ENCODE measurements around the gene ACP7. TPM values are rescaled to one million over a fixed set of nuclear protein-coding genes. Genes with fewer than 3 reads are reported as not detected.

Gene ACP7
- total and polyA plus RNA-seq, 2 experiments from 2014 or later: not detected

DNA sequence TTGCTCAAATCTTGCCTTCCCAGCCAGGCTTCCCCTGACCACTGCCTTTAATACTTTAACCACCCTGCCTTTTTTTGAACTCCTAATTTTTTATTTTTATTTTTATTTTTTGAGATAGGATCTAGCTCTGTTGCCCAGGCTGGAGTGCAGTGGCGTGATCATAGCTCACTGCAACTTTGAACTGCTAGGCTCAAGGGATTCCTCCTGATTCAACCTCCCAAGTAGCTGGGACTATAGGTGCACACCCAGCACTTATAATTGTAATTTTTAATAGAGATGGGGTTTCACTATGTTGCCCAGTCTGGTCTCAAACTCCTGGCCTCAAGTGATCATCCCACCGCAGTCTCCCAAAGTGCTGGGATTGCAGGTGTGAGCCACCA lies 30.1 kb upstream of the ACP7 start:
- Histone ChIP-seq H3K27ac (no peak overlapping the region), H3K27me3 (no peaks in the 10 kb centered on the region), H3K36me3 (no peaks in the 10 kb centered on the region), H3K4me3 (no peak overlapping the region), H3K4me1 (ENCODE audit: low read depth) (no peaks in the 10 kb centered on the region), H3K9me3 (ENCODE audit: low read depth) (no peaks in the 10 kb centered on the region)
- TF ChIP-seq, protein P1, sequence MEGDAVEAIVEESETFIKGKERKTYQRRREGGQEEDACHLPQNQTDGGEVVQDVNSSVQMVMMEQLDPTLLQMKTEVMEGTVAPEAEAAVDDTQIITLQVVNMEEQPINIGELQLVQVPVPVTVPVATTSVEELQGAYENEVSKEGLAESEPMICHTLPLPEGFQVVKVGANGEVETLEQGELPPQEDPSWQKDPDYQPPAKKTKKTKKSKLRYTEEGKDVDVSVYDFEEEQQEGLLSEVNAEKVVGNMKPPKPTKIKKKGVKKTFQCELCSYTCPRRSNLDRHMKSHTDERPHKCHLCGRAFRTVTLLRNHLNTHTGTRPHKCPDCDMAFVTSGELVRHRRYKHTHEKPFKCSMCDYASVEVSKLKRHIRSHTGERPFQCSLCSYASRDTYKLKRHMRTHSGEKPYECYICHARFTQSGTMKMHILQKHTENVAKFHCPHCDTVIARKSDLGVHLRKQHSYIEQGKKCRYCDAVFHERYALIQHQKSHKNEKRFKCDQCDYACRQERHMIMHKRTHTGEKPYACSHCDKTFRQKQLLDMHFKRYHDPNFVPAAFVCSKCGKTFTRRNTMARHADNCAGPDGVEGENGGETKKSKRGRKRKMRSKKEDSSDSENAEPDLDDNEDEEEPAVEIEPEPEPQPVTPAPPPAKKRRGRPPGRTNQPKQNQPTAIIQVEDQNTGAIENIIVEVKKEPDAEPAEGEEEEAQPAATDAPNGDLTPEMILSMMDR (IDR thresholded peaks at IDR 0.05; ENCODE audit: low read depth, low read length): no peak
- no peak for DNase-seq (ENCODE audit: low read depth in 1 of 2, low spot score in 1 of 2)

DNA sequence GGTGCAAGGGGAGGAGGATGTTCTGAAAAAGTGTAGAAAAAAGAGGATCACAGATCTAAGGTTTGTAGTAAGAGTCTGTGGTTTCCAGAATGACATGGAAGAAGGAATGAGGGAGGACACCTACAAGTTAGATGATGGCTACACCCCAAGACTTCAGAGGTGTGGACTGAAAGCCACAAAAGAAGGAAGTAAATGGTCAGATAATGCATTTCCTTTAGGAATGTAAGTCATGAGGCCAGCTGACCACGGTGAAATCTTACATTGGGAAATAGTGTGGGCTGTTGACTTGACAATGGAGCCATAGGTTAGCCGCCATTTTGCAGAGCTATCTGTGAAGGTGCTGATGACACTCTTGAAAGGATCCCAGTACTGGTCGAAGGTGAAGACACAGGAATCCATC lies 26.6 kb upstream of the ACP7 start:
- no peak overlapping the region for H3K27ac ChIP-seq
- DNase-seq (ENCODE audit: low read depth in 1 of 2, low spot score in 1 of 2): no peak
- no peaks in the 10 kb centered on the region for H3K36me3 ChIP-seq
- H3K4me3 ChIP-seq: no peak overlapping the region
- H3K27me3 ChIP-seq: no peaks in the 10 kb centered on the region
- TF ChIP-seq, protein P1 (IDR thresholded peaks at IDR 0.05; ENCODE audit: low read depth, low read length): no peak
- H3K9me3 ChIP-seq (ENCODE audit: low read depth): no peaks in the 10 kb centered on the region
- H3K4me1 ChIP-seq (ENCODE audit: low read depth): no peaks in the 10 kb centered on the region

DNA sequence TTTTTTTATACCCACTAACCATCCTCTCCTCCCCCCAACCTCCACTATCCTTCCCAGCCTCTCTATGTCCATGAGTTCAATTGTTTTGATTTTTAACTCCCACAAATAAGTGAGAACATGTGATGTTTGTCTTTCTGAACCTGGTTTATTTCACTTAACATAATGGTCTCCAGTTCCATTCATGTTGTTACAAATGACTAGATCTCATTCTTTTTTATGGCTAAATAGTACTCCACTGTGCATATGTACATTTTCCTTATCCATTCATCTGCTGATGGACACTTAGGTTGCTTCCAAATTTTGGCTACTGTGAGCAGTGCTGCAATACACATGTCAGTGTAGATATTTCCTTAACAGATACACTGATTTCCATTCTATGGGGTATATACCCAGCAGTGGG lies 24.9 kb upstream of the ACP7 start:
- H3K27me3 ChIP-seq: no peaks in the 10 kb centered on the region
- no peaks in the 10 kb centered on the region for H3K36me3 ChIP-seq
- no peaks in the 10 kb centered on the region for H3K9me3 ChIP-seq (ENCODE audit: low read depth)
- TF ChIP-seq, protein P1 (IDR thresholded peaks at IDR 0.05; ENCODE audit: low read depth, low read length): no peak
- no peak overlapping the region for H3K27ac ChIP-seq
- H3K4me3 ChIP-seq: no peak overlapping the region
- no peak for DNase-seq (ENCODE audit: low read depth in 1 of 2, low spot score in 1 of 2)
- H3K4me1 ChIP-seq (ENCODE audit: low read depth): no peaks in the 10 kb centered on the region

DNA sequence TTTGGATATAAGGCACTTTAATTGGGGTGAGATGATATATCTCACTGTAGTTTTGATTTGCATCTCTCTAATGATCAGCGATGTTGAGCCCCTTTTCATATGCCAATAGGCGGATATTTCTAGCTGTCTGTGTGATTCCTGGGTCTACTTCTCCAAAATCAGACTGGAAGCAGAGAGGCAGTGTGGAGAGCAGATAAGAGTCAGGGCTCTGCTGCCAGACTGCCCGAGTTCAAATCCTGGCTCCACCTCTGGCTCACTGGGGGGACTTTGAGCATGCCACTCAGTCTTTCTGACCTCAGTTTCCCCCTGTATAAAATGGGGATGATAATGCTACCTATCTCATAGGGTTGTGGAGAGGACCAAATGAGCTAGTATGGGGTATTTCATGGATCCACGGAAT lies 24.0 kb upstream of the ACP7 start:
- H3K4me3 ChIP-seq: no peak overlapping the region
- H3K27ac ChIP-seq: no peak overlapping the region
- DNase-seq (ENCODE audit: low read depth in 1 of 2, low spot score in 1 of 2): no peak
- no peaks in the 10 kb centered on the region for H3K4me1 ChIP-seq (ENCODE audit: low read depth)
- TF ChIP-seq, protein P1 (IDR thresholded peaks at IDR 0.05; ENCODE audit: low read depth, low read length): no peak
- H3K36me3 ChIP-seq: no peaks in the 10 kb centered on the region
- H3K9me3 ChIP-seq (ENCODE audit: low read depth): no peaks in the 10 kb centered on the region
- H3K27me3 ChIP-seq: no peaks in the 10 kb centered on the region

DNA sequence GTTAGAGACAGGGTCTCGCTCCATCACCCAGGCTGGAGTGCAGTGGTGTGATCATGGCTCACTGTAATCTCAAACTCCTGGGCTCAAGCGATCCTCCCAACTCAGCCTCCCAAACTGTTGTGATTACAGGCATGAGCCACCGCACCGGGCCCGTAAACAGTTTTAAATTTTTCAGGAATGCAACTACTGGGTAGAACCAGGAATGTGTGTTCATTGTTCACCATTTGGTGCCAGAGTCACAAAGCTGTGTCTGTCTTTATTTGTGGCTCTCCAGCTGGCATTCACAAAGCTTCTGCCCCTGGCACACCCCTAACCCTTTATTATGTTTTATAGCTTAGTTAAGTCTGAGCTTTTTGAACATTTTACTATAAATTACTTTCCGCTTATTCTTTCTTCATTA lies 19.8 kb upstream of the ACP7 start:
- no peak overlapping the region for H3K27ac ChIP-seq
- TF ChIP-seq, protein P1 (IDR thresholded peaks at IDR 0.05; ENCODE audit: low read depth, low read length): no peak
- no peaks in the 10 kb centered on the region for H3K36me3 ChIP-seq
- no peak overlapping the region for H3K4me3 ChIP-seq
- no peaks in the 10 kb centered on the region for H3K9me3 ChIP-seq (ENCODE audit: low read depth)
- H3K4me1 ChIP-seq (ENCODE audit: low read depth): no peaks in the 10 kb centered on the region
- no peaks in the 10 kb centered on the region for H3K27me3 ChIP-seq
- DNase-seq (ENCODE audit: low read depth in 1 of 2, low spot score in 1 of 2): no peak

DNA sequence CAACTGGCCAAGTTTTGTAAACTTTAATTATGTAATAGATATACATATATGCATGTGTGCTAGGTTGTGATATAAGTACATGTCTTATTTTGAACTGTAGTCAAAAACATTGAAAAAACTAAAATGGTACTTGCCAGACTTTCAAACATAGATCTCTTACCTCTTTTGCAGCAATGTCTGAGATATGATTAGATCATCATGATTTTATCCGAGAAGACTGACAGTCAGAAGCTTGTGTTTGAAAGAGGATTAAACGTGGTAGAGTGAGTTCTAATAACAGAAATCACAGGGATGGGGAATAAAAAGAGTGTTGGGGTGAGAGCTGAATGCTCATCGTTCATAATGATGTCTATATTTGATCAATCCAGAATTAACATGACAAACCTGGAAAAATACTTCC lies 18.2 kb upstream of the ACP7 start:
- H3K27ac ChIP-seq: no peak overlapping the region
- H3K9me3 ChIP-seq (ENCODE audit: low read depth): no peaks in the 10 kb centered on the region
- DNase-seq (ENCODE audit: low read depth in 1 of 2, low spot score in 1 of 2): no peak
- TF ChIP-seq, protein P1 (IDR thresholded peaks at IDR 0.05; ENCODE audit: low read depth, low read length): no peak
- no peak overlapping the region for H3K4me3 ChIP-seq
- H3K4me1 ChIP-seq (ENCODE audit: low read depth): no peaks in the 10 kb centered on the region
- H3K27me3 ChIP-seq: no peaks in the 10 kb centered on the region
- no peaks in the 10 kb centered on the region for H3K36me3 ChIP-seq

Data from cardiac muscle cell (in vitro differentiated cells and primary cell).